NOMO-1 (cell line): ENCODE results near the gene SAP30BP.

ENCODE experiments used
- DNase-seq, 2 experiments: peaks; one replicate each; lab custom pipeline; 2025; ENCODE audit not compliant: unreplicated experiment in 2 of 2; lab: John Stamatoyannopoulos, UW

Gene SAP30BP

DNA sequence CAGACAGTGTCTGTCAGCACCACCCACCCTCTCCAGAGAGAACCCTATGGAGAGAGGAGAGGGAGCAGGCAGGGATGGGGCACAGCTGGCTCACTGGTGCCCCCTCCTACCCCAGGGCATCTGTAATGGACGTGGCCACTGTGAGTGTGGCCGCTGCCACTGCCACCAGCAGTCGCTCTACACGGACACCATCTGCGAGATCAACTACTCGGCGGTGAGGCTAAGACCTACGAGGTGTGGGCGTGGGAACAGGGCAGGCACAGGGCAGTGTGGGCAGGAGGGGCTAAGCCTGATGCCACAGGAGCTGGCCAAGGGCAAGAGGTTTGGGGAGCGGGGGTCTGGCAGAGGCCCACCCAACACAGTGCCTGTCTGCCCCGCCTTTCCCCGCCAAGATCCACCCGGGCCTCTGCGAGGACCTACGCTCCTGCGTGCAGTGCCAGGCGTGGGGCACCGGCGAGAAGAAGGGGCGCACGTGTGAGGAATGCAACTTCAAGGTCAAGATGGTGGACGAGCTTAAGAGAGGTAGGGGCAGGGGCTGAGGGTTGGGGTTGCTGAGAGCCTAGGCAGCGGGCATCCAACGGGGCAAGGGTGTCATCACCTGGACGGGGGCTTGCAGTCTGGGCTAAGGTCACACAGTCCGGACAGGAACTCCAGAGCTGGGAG is 69.2 kb downstream of the SAP30BP start:
- no peak for DNase-seq

DNA sequence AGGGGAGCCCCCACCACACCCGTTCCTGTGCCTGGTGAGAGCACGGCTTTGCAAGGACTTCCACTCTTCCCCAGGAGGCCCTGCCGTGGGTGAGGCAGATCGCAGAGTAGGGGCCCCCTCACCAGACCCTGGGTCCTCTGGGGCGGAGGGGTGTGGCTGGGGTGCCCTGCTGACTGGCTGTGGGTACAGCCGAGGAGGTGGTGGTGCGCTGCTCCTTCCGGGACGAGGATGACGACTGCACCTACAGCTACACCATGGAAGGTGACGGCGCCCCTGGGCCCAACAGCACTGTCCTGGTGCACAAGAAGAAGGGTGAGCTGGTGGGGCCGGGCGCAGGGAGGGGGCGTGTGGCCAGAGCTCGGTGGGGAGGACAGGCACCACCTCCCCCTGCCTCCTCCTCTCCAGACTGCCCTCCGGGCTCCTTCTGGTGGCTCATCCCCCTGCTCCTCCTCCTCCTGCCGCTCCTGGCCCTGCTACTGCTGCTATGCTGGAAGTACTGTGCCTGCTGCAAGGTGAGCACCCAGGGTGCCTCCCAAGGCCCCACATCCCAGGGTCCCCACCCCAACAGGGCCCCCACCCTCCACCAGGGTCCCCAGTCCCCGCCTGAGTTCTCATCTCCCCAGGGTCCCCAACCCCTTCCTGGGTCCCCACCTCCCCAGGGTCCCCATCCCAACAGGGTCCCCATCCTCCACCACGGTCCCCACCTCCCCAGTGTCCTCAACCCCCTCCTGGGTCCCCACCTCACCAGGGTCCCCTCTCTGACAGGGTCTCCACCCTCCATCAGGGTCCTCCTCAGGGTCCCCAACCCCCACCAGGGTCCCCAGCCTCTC is 70.2 kb downstream of the SAP30BP start:
- DNase-seq = no peak

DNA sequence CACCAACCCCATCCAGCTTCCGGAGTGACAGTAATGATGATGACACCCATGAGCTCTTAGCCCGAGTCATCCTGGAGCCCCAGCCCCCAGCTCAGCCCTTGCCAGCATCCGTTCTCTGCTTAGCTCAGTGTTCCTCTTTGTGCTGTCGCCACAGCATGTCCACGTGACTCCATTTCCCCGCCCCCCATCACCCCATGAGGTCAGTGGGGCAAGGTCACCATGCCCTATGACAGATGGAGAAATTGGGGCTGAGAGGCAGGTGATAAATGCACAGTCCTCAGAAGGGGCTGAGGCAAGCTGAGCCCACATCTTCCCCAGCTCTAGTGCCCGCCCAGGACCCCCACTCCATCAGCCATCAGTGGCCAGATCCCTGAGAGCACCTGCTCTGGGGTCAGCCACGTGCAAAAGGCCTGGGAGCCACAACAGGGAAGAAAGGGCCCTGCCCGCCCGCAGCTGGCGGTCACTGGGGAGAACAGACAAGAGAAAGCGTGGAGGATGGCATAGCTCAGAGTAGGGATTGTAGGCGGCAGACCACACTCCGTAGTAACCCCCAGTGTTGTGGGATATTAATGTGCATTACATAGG is 71.2 kb downstream of the SAP30BP start:
- DNase-seq = peak; percentile 73 to 80

DNA sequence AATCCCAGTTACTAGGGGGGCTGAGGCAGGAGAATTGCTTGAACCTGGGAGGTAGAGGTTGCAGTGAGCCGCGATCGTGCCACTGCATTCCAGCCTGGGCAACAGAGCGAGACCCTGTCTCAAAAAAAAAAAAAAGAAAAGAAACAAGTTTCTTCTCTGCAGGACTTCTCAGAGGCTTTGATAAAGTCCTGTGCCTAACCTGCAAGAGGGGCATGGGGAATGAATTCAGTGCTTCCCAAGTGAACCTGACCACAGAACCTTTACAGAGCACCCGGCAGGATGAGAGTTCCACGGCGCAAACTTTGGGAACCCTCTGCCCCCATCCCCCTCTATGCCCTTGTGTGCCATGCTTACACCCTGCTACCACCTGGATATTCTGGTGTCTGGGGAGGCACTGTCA is 72.0 kb downstream of the SAP30BP start:
- DNase-seq = no peak

DNA sequence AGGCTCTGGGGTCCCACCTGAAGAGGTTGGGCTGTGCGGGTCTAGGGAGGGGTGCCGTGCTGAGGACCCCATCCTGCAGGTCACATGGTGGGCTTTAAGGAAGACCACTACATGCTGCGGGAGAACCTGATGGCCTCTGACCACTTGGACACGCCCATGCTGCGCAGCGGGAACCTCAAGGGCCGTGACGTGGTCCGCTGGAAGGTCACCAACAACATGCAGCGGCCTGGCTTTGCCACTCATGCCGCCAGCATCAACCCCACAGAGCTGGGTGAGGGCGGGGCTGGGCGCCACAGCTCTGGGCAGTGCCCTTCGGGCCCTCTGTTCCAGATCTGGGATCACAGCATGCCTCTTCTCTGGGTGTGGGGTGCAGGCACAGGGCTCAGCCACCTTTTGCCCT is 72.7 kb downstream of the SAP30BP start:
- DNase-seq = no peak

DNA sequence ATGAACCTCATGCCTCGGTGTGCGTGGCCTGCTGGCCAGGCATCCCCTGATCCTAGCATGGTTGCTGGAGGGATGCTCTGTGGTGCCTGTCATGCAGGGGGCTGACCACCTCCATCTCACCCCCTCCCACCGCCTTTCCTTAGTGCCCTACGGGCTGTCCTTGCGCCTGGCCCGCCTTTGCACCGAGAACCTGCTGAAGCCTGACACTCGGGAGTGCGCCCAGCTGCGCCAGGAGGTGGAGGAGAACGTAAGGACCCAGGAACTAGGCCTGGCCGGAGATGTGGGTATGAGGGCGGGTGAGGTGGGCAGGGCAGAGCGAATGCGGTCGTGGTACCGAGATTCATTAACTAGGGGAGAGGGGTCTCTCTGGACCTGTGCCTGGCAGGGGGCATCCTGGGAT is 73.1 kb downstream of the SAP30BP start:
- DNase-seq = no peak

DNA sequence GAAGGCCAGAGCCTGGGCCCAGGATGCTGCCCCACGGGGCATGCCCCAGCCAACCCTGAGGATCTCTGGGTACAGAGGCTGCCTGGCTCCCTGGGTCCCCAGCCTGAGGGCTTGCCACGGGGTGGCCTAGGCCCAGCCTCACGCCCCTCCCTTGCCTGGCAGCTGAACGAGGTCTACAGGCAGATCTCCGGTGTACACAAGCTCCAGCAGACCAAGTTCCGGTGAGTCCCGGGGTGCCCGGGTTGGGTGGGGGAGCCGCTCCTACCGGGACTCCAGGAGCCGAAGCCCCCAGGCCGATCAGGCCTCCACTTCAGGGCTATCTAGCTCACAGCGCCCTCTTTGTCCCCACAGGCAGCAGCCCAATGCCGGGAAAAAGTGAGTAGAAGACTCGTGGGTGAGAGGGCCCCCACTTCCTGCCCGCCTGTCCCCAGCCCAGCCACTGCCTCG is 73.5 kb downstream of the SAP30BP start:
- DNase-seq = no peak

DNA sequence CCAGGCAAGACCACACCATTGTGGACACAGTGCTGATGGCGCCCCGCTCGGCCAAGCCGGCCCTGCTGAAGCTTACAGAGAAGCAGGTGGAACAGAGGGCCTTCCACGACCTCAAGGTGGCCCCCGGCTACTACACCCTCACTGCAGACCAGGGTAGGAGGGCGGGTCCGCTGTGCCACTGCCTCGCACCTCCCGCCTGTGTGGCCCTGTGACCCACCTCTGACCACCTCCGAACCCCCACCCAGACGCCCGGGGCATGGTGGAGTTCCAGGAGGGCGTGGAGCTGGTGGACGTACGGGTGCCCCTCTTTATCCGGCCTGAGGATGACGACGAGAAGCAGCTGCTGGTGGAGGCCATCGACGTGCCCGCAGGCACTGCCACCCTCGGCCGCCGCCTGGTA is 75.2 kb downstream of the SAP30BP start:
- no peak for DNase-seq

DNA sequence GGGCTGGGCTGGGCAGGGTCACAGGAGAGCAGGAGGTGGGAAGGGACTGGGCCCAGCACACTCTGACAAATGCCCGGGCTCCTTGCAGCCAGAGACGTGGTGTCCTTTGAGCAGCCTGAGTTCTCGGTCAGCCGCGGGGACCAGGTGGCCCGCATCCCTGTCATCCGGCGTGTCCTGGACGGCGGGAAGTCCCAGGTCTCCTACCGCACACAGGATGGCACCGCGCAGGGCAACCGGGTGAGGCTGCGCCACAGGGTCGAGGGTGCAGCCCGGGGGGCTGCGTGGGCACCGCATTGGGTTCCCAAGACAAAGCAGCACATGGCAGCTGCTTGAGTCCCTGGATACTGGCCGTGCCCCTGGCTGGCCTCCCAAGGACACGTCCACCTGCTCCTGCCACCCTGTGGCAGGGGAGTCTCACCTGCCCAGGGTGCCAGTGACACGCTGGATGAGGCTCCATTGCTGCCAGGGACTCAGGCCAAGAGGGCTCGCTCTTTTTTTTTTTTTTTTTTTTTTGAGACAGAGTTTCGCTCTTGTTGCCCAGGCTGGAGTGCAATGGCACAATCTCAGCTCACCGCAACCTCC is 76.6 kb downstream of the SAP30BP start:
- DNase-seq = no peak

DNA sequence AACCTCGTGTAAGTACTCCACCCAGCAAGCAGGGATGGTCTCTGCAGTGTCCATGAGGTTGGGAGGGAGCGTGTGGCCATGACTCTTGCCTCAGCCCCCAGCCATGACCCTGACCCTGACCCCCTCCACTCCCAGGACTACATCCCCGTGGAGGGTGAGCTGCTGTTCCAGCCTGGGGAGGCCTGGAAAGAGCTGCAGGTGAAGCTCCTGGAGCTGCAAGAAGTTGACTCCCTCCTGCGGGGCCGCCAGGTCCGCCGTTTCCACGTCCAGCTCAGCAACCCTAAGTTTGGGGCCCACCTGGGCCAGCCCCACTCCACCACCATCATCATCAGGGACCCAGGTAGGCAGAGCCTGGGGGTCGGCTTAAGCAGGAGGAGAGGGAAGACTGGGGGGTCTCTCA is 81.6 kb downstream of the SAP30BP start:
- DNase-seq = no peak

DNA sequence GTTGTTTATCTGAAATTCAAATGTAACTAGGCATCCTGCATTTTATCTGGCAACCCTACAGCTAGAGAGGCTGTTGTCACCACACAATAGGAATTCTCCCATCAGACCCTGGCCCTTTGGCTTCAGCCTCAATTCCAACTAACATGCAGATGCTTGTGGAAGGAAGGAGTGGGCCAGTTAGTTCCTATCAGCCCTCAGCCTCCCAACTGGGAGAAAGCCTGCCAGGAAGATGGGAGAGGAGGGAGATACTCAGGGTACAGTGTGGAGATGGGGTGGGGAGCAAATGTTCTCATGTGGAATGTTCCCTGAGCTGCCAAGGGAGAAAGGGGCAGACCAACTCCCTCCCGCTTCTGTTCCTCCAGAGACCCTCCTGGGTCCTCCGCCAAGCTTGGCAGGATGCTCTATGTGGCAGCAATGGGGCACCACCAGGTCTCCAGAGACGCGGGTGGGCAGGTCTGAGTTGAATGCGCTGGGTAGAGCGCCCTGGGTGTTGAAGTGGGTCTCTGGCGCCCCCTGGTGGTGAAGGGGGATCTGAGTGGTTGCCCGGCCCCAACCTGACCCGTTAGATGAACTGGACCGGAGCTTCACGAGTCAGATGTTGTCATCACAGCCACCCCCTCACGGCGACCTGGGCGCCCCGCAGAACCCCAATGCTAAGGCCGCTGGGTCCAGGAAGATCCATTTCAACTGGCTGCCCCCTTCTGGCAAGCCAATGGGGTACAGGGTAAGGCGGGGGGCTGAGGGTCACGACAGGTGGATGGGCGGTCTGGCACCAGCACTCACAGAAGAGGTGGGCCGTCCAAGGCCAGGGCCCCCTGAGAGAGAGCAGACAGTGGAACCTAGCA is 82.6 kb downstream of the SAP30BP start:
- DNase-seq = peak; percentile 40 to 64

DNA sequence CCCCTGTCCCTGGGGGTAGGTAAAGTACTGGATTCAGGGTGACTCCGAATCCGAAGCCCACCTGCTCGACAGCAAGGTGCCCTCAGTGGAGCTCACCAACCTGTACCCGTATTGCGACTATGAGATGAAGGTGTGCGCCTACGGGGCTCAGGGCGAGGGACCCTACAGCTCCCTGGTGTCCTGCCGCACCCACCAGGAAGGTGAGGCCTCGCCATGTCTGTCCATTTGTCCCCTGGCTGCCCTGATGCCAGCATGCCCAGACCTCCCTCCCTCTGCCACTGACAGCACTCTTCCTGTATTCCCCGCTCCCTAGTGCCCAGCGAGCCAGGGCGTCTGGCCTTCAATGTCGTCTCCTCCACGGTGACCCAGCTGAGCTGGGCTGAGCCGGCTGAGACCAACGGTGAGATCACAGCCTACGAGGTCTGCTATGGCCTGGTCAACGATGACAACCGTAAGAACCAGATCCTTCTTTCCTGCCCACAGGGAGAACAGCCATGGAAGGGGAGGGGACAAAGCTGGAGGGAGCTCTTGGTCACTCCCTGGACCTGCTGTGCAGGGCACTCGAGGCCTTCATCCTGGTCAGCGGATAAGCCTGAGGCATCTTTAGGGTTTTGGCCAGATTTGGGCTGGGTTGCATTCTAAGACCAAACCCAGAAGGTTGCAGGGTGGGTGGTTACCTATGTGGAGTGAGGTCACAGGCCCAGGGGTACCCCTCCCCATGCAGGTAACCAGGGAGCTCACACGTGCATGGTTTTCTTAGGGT is 83.7 kb downstream of the SAP30BP start:
- DNase-seq = no peak

DNA sequence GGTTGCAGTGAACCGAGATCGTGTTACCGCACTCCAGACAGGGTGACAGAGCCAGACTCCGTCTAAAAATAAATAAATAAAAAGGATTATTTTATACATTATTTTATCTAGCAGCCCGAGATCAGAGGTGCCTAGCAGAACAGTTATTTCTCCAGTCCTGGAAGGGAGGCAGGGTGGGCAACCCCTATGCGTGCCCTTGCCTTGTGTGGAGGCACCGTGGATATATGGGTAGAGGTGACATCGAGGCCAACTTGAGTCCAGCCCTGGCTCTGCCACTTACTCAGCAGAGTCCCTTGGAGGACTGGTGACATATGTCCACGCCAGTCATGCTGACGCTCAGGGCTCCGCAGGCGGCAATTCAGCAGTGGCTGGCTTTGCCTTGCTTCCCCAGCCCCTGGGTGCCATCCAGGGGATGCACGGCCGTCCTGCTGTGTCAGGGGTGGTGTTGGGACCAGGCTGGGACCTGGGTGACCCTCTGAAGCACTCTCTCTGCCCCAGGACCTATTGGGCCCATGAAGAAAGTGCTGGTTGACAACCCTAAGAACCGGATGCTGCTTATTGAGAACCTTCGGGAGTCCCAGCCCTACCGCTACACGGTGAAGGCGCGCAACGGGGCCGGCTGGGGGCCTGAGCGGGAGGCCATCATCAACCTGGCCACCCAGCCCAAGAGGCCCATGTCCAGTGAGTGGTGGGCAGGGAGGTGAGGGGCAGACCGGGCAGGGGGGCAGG is 84.7 kb downstream of the SAP30BP start:
- DNase-seq = no peak

DNA sequence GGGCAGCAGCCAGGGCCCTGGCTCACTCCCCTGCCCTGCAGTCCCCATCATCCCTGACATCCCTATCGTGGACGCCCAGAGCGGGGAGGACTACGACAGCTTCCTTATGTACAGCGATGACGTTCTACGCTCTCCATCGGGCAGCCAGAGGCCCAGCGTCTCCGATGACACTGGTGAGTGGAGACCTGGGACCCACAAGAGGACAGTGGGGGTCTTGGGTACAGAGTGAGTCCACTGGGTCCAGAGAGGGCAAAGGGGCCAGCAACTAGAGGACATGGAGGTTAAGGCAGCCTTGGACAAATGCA is 85.2 kb downstream of the SAP30BP start:
- DNase-seq = no peak

DNA sequence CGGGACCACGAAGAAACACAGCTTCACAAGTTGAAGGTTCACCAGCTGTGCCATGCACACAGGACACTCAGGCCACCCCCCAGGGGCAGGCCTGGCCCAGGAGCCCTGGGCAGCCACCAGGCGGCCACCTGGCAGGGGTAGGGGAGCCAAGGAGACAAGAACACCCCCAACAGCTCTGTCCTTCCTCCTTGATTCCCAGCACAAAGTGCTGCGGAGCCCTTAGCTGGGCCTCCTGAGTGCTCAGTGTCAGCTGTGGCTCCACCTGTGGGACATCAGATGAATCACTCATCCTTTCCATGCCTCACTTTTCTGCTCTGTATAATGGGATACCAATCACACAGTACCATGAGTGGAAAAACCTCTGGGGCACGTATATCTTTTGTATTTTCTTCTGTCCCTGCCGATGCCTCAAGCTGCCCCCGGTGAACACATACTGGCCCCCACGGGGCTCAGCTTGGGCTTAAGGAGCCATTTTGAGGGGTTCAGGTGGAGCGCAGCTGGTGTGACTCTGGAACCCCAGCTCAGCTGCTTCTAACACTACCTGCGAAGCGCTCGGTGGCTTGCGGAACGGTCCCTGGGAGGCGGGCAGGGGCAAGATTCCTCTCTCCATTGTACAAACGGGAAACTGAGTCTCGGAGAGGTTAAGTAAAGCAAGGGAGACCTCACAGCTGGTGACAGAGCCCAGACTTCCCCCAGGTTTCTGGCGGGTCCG is 85.8 kb downstream of the SAP30BP start:
- DNase-seq = no peak

DNA sequence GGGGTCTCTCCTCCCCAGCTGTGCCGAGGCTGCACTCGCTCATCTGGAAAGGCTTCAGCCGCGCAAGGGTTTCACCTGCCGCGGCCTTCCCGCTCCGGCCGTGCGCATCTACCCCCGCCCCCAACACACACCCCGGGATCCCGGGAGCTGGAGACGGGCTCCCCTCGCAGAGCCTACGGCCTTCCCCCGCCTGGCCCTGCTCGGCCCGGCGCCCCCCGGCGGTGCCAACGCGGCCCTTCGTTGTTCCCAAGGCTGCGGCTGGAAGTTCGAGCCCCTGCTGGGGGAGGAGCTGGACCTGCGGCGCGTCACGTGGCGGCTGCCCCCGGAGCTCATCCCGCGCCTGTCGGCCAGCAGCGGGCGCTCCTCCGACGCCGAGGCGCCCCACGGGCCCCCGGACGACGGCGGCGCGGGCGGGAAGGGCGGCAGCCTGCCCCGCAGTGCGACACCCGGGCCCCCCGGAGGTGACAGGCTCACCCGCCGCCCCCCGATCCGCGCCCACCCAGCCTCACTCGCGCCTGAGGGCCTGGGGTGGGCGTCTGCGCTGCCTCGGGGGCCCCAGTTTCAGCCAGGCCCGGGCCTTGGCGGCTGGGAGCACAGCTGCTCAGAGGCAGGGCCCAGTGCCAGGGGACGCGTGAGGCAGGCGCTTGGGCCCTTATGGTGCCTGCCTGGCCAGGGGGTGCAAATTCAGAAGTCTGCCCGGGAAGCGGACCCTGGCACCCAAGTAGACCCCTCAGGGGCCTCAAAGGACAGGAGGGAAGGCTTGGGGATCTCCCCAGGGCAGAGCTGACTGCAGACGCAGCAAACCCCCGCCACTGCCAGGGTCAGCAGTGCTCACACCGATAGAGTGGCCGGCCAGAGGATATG is 86.6 kb downstream of the SAP30BP start:
- DNase-seq = peak; percentile 70 to 74

DNA sequence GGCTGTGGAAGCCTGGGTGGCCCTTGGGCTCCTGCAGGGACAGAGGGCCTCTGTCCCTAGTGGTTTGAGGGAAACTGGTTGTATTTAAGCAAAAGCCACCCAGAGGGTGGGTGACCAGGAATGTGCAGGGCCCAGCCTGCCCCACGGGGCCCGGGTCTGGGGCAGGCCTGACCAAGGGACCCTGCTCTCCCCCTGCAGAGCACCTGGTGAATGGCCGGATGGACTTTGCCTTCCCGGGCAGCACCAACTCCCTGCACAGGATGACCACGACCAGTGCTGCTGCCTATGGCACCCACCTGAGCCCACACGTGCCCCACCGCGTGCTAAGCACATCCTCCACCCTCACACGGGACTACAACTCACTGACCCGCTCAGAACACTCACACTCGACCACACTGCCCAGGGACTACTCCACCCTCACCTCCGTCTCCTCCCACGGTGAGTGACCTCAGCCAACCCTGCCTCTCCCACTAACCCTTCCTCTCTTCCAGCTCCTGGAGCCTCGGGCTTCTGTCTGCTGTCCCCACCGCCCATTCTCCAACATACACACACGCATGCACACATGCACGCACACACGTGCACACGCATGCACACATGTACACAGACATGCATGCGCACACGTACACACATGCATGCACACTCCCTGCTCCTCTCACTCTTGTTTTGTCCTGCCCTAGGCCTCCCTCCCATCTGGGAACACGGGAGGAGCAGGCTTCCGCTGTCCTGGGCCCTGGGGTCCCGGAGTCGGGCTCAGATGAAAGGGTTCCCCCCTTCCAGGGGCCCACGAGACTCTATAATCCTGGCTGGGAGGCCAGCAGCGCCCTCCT is 87.5 kb downstream of the SAP30BP start:
- no peak for DNase-seq
